NCI-H2081 (cell line): ENCODE data around the gene GALNT15.

Experiments used
- DNase-seq, 2 experiments: peaks; one replicate each; lab custom pipeline; 2025; lab: John Stamatoyannopoulos, UW

The GALNT15 gene

GRCh38 chr3:16227566-16227965, 53.1 kb downstream of the GALNT15 start:
- no peak for DNase-seq

- DNase-seq: no peak
Measured at GRCh38 chr3:16229681-16230080, 55.2 kb downstream of the GALNT15 start.

GRCh38 chr3:16231983-16232382, 57.5 kb downstream of the GALNT15 start:
- DNase-seq: no peak

- DNase-seq: no peak
Measured at GRCh38 chr3:16233806-16234205, 59.3 kb downstream of the GALNT15 start.

DNA sequence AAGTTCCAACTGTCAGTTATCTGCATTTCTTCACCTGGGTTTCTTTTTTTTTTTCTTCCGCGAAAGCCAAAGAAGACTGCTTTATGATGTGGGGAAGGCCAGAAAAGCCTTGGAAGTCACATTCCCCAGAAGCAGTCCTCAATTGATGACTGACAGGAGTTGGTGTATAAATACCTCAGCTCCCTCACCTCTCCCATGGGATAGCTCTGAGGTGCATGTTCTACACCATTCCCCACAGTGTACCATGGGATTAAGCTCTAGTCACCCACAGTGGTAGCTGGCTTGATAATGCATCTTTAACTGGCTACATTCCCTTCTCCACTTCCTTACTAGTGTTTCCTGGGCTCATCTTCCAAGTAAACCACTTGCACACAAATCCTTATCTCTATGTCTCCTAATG, 59.8 kb downstream of the GALNT15 start:
- DNase-seq: no peak

DNA sequence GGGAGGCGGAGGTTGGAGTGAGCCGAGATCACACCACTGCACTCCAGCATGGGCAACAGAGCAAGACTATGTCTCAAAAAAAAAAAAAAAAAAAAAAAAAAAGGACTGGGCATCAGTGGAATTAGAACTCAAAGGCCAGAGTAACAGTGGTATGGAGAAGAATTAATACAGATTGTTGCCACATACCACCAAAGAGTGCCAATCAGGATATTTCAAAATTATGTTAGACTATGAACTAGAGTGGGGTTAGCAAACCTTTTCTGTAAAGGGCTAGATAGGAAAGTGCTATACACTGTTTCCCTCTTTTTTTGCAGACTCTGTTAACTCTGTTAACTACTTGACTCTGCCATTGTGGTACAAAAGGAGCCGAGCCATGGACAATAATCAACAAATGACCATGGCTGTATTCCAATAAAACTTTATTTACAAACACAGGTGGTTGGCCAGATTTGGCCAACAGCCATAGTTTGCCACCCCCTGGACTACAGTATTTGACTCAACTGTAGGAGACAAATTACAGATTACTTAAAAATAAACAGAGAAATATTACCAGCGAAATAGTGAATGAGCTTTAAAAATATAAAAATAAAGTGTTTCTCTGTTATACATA, 61.7 kb downstream of the GALNT15 start:
- no peak for DNase-seq

GRCh38 chr3:16236856-16237393, 62.4 kb downstream of the GALNT15 start:
- DNase-seq: no peak

- DNase-seq: no peak
Measured at GRCh38 chr3:16239086-16239770, 64.7 kb downstream of the GALNT15 start.

GRCh38 chr3:16239780-16240179, 65.3 kb downstream of the GALNT15 start:
- DNase-seq: no peak

DNA sequence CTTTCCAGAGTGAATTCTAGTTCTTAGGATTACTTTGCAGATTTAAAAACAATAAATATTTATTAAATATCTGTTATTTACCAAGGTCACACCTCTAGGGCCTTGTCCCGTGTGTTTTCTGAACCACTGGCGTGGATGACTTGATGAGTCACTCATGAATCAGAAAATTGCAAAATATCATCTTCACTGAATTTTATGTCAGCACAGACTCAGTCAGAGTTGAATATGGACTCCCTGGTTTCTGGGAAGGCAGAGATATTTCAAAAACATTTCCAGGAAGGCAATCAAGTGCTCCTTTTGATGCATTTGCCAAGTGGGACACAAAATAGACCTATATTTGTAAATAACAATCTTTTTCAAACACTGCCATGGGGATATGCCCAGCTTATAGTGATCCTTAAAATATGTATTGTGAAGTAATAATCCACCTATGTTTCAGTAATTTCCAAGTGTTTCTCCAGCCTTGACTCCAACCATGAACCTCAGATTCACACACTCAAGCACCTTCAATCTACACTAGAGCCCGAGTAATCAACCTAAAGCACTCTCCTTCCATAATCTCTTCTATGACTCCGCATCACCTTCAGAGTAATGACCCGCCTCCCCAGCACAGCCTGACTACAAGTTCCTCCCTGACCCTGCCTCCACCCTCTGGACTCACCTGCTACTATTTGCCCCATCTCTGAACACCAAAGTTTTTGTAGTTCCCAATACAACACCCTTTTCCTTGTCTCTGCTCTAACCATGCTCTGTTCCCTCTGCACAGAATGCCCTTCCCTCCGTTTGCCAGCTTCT, 65.9 kb downstream of the GALNT15 start:
- DNase-seq: no peak

GRCh38 chr3:16241225-16241624, 66.7 kb downstream of the GALNT15 start:
- DNase-seq: no peak

DNA sequence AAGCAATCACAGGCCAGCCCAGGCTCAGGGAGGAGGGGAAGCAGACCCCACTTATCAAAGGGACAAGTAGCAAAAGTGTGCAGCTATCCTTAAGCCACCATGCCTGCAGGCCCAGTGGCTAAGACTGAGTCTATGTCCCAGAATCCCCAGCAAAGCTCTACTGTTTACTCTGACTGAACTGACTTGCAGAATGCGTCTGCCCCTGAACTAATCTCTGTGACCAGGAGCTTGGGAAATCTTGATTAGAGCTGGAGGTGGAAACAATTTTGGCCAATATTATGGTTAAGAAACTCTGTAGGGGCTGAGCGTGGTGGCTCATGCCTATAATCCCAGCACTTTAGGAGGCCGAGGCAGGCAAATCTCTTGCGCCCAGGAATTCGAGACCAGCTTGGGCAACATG, 67.7 kb downstream of the GALNT15 start:
- DNase-seq: no peak

DNA sequence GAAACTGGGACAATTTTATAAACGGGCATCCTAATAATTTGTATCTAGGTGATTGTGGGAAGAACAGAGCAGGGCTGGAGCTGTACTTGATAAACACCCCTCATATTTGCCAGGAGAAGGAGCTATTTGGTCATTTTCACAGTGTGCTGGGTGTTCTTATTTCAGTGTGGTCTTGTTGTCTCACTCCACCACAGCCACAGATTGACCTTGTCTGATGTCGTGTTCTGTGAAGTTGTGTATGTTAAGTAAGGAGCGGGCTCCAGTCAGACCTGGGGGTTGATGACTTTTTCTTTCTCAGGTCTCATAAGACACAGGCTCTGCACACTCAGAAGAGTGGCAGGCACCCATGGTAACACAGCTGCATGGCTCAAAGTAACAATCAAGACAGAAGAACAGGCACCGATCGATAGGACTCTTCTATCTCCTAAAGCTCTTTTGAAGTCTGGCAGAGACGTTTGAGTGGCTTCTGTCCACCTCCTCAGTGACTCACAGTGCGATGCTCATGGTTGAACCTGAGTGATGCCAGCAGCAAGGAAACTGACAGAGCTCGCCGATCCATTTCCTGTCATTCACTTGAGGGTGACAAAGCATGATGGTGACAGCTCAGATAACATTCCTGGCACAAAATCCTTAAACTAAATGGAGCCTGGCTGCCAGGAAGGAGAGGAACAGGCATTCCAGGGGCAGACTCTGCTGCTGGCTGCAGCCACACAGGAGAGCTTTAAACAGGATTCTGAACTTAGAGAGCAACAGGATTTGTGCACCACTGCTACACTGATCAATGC, 69.4 kb downstream of the GALNT15 start:
- DNase-seq: no peak

GRCh38 chr3:16245609-16246008, 71.1 kb downstream of the GALNT15 start:
- no peak for DNase-seq

GRCh38 chr3:16247282-16248061, 73.0 kb downstream of the GALNT15 start:
- DNase-seq: peak; percentile 87 to 88

DNA sequence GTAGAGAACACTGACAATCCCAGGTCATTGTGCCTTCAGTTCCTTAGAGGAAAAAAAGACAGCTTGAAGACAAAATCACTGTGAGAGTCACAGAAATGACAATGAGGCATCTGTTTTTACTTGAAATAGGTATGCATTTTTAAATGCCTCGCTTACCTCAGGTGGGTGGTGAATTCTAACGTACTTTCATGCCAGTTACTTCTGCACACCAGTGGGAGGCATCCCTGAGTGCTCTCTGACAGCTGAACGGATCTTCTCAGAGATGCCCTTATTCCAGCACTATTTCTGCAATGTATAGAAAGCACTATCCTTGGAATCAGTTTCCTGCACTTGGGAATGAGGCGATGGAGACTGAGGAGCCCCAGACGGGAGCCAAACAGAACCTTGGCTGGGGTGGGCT, 74.1 kb downstream of the GALNT15 start:
- DNase-seq: no peak

DNA sequence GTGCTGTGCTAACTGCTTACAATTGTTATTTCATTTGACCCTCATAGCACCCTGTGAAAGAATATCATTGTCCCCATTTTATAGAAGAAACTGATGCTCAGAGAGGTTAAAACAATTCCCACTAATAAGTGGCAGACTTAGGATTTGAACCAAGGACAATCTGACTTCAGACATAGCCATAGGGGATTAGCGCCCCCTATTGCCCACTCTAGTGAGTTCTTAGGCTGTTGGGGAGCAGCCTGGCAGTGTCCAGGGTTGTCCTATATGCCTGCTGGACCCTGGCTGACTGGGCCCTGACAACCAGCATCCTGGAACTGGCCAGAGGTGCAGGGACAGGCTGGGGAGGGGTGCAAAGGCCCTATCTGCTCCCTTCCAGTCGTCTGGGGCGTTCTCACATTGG, 74.9 kb downstream of the GALNT15 start:
- DNase-seq: peak in 1 of 2 experiments; percentile 19

DNA sequence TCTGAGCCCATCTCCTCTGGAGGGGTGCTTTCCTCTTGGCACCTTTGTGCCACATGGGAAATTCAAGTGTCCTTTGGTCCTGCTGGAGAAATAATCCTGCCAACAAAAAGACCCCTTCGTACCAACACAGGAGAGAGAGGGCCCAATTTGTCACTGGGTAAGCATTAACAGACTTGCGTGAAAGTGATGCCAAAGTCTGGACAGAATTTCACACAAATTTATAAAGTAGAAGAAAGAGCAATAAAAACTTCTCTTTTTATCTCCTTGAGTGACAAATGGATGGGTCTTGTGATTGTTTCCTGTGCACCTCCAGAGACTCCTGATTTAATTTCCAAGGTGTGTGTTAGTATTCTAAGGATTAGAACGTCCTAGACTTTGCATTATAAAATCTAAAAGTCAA, 75.4 kb downstream of the GALNT15 start:
- DNase-seq: no peak

DNA sequence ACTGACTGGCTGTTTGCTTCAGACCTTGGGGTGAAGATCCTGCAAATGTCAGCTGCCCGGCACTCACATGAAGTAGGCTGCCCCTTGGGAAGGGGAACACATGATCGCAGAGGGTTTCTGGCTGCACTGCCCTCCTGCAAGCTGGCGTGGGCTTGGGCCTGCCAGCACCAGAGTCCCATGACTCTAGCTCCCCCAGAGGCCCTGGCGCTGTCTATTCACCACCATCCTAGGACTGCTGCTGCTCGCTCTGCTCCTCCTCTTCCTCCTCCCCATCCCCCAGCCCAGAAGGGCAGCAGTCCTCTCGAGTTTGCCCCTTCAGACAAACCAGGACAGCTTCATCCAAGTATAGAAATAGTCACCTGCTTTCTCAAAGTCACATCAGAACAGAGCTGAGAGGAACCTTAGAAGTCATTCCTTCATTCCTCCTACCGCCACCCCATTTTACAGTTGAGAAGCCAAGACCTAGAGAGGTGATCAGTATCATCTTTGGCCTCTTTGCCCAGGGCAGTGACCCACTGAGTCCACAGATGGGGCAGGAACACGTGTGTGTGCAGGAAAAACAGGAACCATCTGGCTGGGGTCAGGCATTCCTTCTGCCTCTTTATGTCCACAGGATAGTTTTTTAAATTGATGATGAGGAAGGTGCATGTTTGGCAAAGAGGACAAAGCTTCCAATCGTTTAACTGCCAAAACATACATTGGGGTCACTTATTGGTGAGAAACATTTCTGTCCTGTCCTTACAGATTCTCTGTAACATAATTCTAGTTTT, 77.0 kb downstream of the GALNT15 start:
- no peak for DNase-seq

GRCh38 chr3:16252243-16252978, 77.9 kb downstream of the GALNT15 start:
- no peak for DNase-seq
